ENCODE measurements around the gene POLR3G. TPM values are rescaled to one million over a fixed set of nuclear protein-coding genes. Genes with fewer than 3 reads are reported as not detected.

POLR3G gene
- total and polyA plus RNA-seq, 10 donors = 0.93 to 4.3 (median 2.2) TPM

GRCh38 chr5:90510438-90510837, 35.8 kb downstream of the POLR3G start:
- Histone ChIP-seq H3K9me3 (no peaks in the 10 kb centered on the region), H3K36me3 (peaks cover 0 to 6% (median 0%) of the 10 kb centered on the region in 6 donors), H3K4me3 (no peak overlapping the region), H3K4me1 (no peaks in the 10 kb centered on the region), H3K27me3 (replicated peaks in 1 of 7) (no peaks in the 10 kb centered on the region), H3K27ac (no peak overlapping the region)
- intact Hi-C loops (cut with DNase I; ENCODE audit: low total_unique reads) = no loop called here
- TF ChIP-seq POLR2AphosphoS5 (IDR thresholded peaks at IDR 0.05) (no peak), CTCF (IDR thresholded peaks at IDR 0.05 in 8 of 11, conservative IDR thresholded peaks at IDR 0.05 in 3 of 11) (no peak)
- no peak for DNase-seq
- 90 to 100% (median 96%) methylated on average over 1 of the region's 1 CpG for WGBS, 5 donors

DNA sequence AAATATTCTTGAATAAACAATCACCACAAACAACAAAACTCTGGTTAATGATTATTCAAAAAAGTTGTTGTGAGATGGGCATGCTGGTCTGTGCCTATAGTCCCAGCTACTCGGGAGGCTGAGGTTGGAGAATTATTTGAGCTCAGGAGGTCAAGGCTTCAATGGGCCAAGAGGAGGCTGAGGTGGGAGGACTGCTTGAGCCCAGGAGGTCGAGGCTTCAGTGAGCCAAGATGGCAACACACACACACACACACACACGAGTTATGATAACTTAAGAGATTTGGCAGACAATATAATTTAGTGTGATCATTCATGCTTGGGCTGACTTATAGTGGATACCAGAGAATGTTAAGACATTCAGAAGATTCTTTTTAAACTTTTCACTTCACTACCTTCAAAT, 39.9 kb downstream of the POLR3G start:
- Histone ChIP-seq H3K27ac (no peak overlapping the region), H3K9me3 (no peaks in the 10 kb centered on the region), H3K27me3 (replicated peaks in 1 of 7) (no peaks in the 10 kb centered on the region), H3K4me1 (no peaks in the 10 kb centered on the region), H3K36me3 (peaks cover 0 to 28% (median 8%) of the 10 kb centered on the region in 6 donors), H3K4me3 (no peak overlapping the region)
- TF ChIP-seq POLR2A (IDR thresholded peaks at IDR 0.05) (no peak), POLR2AphosphoS5 (IDR thresholded peaks at IDR 0.05) (no peak), CTCF (IDR thresholded peaks at IDR 0.05 in 8 of 11, conservative IDR thresholded peaks at IDR 0.05 in 3 of 11) (no peak)
- no peak for DNase-seq
- intact Hi-C loops (cut with DNase I; ENCODE audit: low total_unique reads) = no loop called here
- 79 to 98% (median 88%) methylated on average over 3 of the region's 3 CpGs for WGBS, 5 donors

DNA sequence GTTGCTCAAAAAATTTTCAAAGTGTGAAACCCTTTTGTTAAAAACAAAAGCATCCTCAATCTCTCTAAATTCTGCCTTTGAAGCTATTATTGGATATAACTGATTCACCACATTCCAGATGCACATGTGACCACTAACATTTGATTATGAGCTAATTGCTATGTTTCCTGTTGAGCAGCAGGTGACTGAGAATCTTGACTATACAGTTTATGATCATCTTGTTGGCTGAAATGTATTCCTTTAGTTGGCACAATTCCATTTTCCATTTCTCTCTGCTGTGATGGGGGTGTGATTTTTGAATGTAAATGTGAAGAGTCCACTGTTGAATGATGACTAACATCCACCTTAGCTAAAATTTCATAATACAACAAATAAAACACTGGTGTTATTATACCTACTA, 44.0 kb downstream of the POLR3G start:
- intact Hi-C loops (cut with DNase I; ENCODE audit: low total_unique reads) = no loop called here

GRCh38 chr5:90519081-90519480, 44.4 kb downstream of the POLR3G start:
- Histone ChIP-seq H3K36me3 (peaks cover 0 to 74% (median 38%) of the 10 kb centered on the region in 6 donors), H3K4me1 (peaks cover 0 to 3% (median 0%) of the 10 kb centered on the region in 6 donors), H3K27ac (no peak overlapping the region), H3K9me3 (no peaks in the 10 kb centered on the region), H3K27me3 (replicated peaks in 1 of 7) (no peaks in the 10 kb centered on the region), H3K4me3 (no peak overlapping the region)
- DNase-seq = no peak
- 95 to 98% (median 96%) methylated on average over 7 of the region's 7 CpGs for WGBS, 5 donors
- no peak for TF ChIP-seq POLR2A (IDR thresholded peaks at IDR 0.05)
- no peak for TF ChIP-seq CTCF (IDR thresholded peaks at IDR 0.05 in 8 of 11, conservative IDR thresholded peaks at IDR 0.05 in 3 of 11)
- no peak for TF ChIP-seq POLR2AphosphoS5 (IDR thresholded peaks at IDR 0.05)
- intact Hi-C loops (cut with DNase I; ENCODE audit: low total_unique reads) = no loop called here

More for the DNA sequence above, 44.0 kb downstream of the POLR3G start:
- H3K27ac ChIP-seq = no peak overlapping the region
- H3K27me3 ChIP-seq (replicated peaks in 1 of 7) = no peaks in the 10 kb centered on the region
- no peak overlapping the region for H3K4me3 ChIP-seq
- TF ChIP-seq CTCF (IDR thresholded peaks at IDR 0.05 in 8 of 11, conservative IDR thresholded peaks at IDR 0.05 in 3 of 11) = no peak
- H3K36me3 ChIP-seq = peaks cover 0 to 70% (median 33%) of the 10 kb centered on the region in 6 donors
- DNase-seq = no peak
- H3K9me3 ChIP-seq = no peaks in the 10 kb centered on the region
- H3K4me1 ChIP-seq = no peaks in the 10 kb centered on the region

Data from spleen (tissue), 11 donors.